Caco-2 (cell line): ENCODE data around the gene COL5A2. TPM values are rescaled to one million over a fixed set of nuclear protein-coding genes. Genes with fewer than 3 reads are reported as not detected.

ENCODE experiments used
- BruUV-seq: library from RNA; stranded (reverse); fragments of 400-500 nt; replicated peaks from 2 replicates; lab custom pipeline; 2021; lab: Mats Ljungman, UMichigan
- CTCF ChIA-PET: fragments of 300-600 bp; sonication (Branson Sonifier 250); formaldehyde crosslinking; loops from one replicate; lab custom pipeline; 2022; ENCODE audit warnings: antibody characterized with exemption; lab: Charles Lee
- POLR2A ChIA-PET: fragments of 300-600 bp; sonication (Branson Sonifier 250); formaldehyde crosslinking; loops from one replicate; lab custom pipeline; 2022; ENCODE audit warnings: antibody characterized with exemption; lab: Charles Lee
- DNase-seq, 2 experiments: peaks; one replicate each; pipeline versions ENCODE4 v3.0.0 to v3.0.0-alpha.2; 2020 to 2022
- H3K27me3 ChIP-seq: replicated peaks from 2 replicates; pipeline ENCODE4 v1.6.0; 2011; ENCODE audit warnings: low read length; ENCODE audit not compliant: control insufficient read depth, insufficient read depth
- H3K36me3 ChIP-seq: 2 replicates; pipeline ENCODE4 v1.5.1; 2011; ENCODE audit warnings: low read length; ENCODE audit not compliant: control insufficient read depth, insufficient read depth
- H3K4me1 ChIP-seq: fragments of 250-450 bp; sonication (Bioruptor Pico); 2 replicates; pipeline ENCODE4 v1.5.1; 2020; ENCODE audit warnings: mild to moderate bottlenecking
- H3K4me3 ChIP-seq: 2 replicates; pipeline ENCODE4 v1.5.1; 2011; ENCODE audit warnings: low read depth, mild to moderate bottlenecking, control low read depth, low read length
- H3K9me3 ChIP-seq: fragments of 250-450 bp; sonication (Bioruptor Pico); 2 replicates; pipeline ENCODE4 v1.5.1; 2020; ENCODE audit warnings: mild to moderate bottlenecking, moderate library complexity
- H3K27ac Mint-ChIP-seq: one replicate; pipeline ENCODE4 v1.8.0; 2022; ENCODE audit warnings: mixed read lengths; ENCODE audit not compliant: unreplicated experiment
- H3K27me3 Mint-ChIP-seq: one replicate; pipeline ENCODE4 v1.8.0; 2022; ENCODE audit warnings: mixed read lengths; ENCODE audit not compliant: insufficient read depth, unreplicated experiment
- H3K36me3 Mint-ChIP-seq: one replicate; pipeline ENCODE4 v1.8.0; 2022; ENCODE audit warnings: mild to moderate bottlenecking, mixed read lengths; ENCODE audit not compliant: insufficient read depth, unreplicated experiment
- H3K4me1 Mint-ChIP-seq: one replicate; pipeline ENCODE4 v1.8.0; 2022; ENCODE audit warnings: low read depth, mixed read lengths; ENCODE audit not compliant: unreplicated experiment
- H3K4me3 Mint-ChIP-seq: one replicate; pipeline ENCODE4 v1.8.0; 2022; ENCODE audit warnings: mild to moderate bottlenecking, moderate library complexity, mixed read lengths; ENCODE audit not compliant: unreplicated experiment
- H3K9me3 Mint-ChIP-seq: one replicate; pipeline ENCODE4 v1.8.0; 2022; ENCODE audit warnings: mixed read lengths; ENCODE audit not compliant: unreplicated experiment
- intact Hi-C: fragments of 100-400 bp; cut with micrococcal nuclease; formaldehyde crosslinking; loops from one replicate; pipeline ENCODE4 v1.10.0; 2022; ENCODE audit not compliant: unreplicated experiment
- total RNA-seq: library from RNA; stranded (reverse); gene quantifications from 2 replicates; pipeline ENCODE4 v1.2.3, GENCODE V29; 2022
- TF ChIP-seq, protein P1 (sequence below), 2 experiments: fragments of 200-600 bp in 1 of 2; IDR thresholded peaks; 1 replicate in 1 of 2; 2 replicates in 1 of 2; pipeline versions ENCODE4 v1.5.1 to v1.8.0; 2011 to 2022; ENCODE audit warnings: antibody characterized with exemption in 1 of 2, control low read depth in 1 of 2, inconsistent platforms in 1 of 2, low read depth in 1 of 2, low read length in 1 of 2, mild to moderate bottlenecking in 1 of 2, moderate library complexity in 1 of 2; ENCODE audit not compliant: insufficient read depth in 1 of 2, severe bottlenecking in 1 of 2, unreplicated experiment in 1 of 2

Gene COL5A2
- total RNA-seq, 1 experiment from 2014 or later, result 244 TPM

DNA sequence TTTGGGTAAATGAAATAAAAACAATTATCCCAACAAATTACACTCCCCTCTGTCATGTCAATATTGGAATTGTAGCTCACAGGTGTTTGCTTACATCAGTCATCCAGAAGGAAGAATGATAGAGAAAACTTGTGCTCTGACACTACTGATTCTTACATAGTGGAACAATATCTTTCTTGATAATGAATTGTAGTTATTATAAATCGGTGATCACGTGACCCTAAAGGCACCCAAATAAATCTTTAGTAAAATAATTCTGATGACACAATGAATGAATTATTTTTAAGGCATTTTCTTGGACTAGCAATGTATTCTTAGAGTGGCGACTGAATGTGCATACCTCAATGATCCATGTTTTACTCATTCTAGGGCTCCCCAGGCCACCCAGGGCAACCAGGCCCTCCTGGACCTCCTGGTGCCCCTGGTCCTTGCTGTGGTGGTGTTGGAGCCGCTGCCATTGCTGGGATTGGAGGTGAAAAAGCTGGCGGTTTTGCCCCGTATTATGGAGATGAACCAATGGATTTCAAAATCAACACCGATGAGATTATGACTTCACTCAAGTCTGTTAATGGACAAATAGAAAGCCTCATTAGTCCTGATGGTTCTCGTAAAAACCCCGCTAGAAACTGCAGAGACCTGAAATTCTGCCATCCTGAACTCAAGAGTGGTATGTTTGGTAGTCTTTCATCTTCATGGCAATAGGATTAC lies 170.9 kb downstream of the COL5A2 start:
- H3K9me3 ChIP-seq, result no peaks in the 10 kb centered on the region
- ChIA-PET CTCF (no interaction called here), POLR2A (no interaction called here)
- TF ChIP-seq, protein P1, sequence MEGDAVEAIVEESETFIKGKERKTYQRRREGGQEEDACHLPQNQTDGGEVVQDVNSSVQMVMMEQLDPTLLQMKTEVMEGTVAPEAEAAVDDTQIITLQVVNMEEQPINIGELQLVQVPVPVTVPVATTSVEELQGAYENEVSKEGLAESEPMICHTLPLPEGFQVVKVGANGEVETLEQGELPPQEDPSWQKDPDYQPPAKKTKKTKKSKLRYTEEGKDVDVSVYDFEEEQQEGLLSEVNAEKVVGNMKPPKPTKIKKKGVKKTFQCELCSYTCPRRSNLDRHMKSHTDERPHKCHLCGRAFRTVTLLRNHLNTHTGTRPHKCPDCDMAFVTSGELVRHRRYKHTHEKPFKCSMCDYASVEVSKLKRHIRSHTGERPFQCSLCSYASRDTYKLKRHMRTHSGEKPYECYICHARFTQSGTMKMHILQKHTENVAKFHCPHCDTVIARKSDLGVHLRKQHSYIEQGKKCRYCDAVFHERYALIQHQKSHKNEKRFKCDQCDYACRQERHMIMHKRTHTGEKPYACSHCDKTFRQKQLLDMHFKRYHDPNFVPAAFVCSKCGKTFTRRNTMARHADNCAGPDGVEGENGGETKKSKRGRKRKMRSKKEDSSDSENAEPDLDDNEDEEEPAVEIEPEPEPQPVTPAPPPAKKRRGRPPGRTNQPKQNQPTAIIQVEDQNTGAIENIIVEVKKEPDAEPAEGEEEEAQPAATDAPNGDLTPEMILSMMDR (IDR thresholded peaks at IDR 0.05; ENCODE audit: insufficient read depth in 1 of 2, low read depth in 1 of 2, low read length in 1 of 2, severe bottlenecking in 1 of 2, unreplicated experiment in 1 of 2), result no peak
- Mint-ChIP-seq H3K27ac (no peak overlapping the region), H3K36me3 (peaks cover 5% of the 10 kb centered on the region), H3K9me3 (no peaks in the 10 kb centered on the region), H3K27me3 (no peaks in the 10 kb centered on the region), H3K4me3 (no peak overlapping the region), H3K4me1 (no peaks in the 10 kb centered on the region)
- BruUV-seq, result no TSS peak
- no peaks in the 10 kb centered on the region for H3K4me1 ChIP-seq
- H3K27me3 ChIP-seq, result no peaks in the 10 kb centered on the region
- no peak overlapping the region for H3K4me3 ChIP-seq
- H3K36me3 ChIP-seq, result no peaks in the 10 kb centered on the region
- intact Hi-C loops, result no loop called here
- DNase-seq, result no peak

DNA sequence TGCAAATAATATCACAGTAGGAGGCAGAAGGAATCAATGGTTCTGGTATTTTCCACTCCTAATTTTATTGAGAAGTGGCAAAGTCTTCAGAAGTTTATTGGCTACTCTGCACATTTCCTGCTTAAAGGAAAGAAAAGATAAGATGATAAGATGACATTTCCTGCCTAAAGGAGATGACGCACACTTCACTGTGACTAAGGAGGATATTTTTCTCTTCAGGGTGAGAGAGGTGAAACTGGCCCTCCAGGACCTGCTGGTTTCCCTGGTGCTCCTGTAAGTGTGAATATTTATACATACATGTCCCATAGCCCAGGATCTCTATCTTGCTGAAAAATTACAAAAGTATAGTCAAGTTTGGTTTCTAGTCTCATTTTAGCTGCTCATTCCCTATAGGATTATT lies 177.5 kb downstream of the COL5A2 start:
- no TSS peak for BruUV-seq
- POLR2A ChIA-PET, result no interaction called here
- Histone ChIP-seq H3K9me3 (no peaks in the 10 kb centered on the region), H3K4me3 (no peak overlapping the region), H3K27me3 (no peaks in the 10 kb centered on the region), H3K36me3 (no peaks in the 10 kb centered on the region; the same call in 1 of the 2 replicates), H3K4me1 (no peaks in the 10 kb centered on the region)
- Mint-ChIP-seq H3K4me3 (no peak overlapping the region), H3K9me3 (no peaks in the 10 kb centered on the region), H3K27me3 (no peaks in the 10 kb centered on the region), H3K36me3 (no peaks in the 10 kb centered on the region), H3K27ac (no peak overlapping the region), H3K4me1 (no peaks in the 10 kb centered on the region)
- TF ChIP-seq, protein P1 (IDR thresholded peaks at IDR 0.05; ENCODE audit: insufficient read depth in 1 of 2, low read depth in 1 of 2, low read length in 1 of 2, severe bottlenecking in 1 of 2, unreplicated experiment in 1 of 2), result no peak
- DNase-seq, result no peak
- intact Hi-C loops, result no loop called here
- CTCF ChIA-PET, result no interaction called here

DNA sequence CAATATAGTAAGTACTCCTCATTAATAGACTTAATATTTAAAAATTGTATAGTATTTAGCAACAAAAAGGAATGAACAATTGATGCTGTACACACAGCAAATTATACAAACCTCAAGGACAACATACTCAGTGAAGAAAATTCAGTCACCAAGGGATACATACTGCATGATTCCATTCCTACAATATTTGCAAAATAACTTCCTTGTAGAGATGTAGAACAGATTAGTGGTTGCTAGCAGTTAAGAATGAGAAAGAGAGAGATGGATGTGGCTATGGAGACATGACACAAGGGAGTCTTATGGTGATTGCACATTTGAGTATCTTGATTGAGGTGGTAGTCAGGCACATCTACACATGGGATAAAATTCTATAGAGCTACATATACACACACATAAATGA lies 179.3 kb downstream of the COL5A2 start:
- H3K4me3 Mint-ChIP-seq, result no peak overlapping the region
- Histone ChIP-seq H3K36me3 (no peaks in the 10 kb centered on the region; the same call in 1 of the 2 replicates), H3K4me3 (no peak overlapping the region), H3K27me3 (no peaks in the 10 kb centered on the region), H3K9me3 (no peaks in the 10 kb centered on the region), H3K4me1 (no peaks in the 10 kb centered on the region)
- no peak overlapping the region for H3K27ac Mint-ChIP-seq
- CTCF ChIA-PET, result no interaction called here
- POLR2A ChIA-PET, result no interaction called here
- intact Hi-C loops, result no loop called here
- no peaks in the 10 kb centered on the region for H3K4me1 Mint-ChIP-seq
- TF ChIP-seq, protein P1 (IDR thresholded peaks at IDR 0.05; ENCODE audit: insufficient read depth in 1 of 2, low read depth in 1 of 2, low read length in 1 of 2, severe bottlenecking in 1 of 2, unreplicated experiment in 1 of 2), result no peak
- no peaks in the 10 kb centered on the region for H3K27me3 Mint-ChIP-seq
- H3K36me3 Mint-ChIP-seq, result no peaks in the 10 kb centered on the region
- no peak for DNase-seq
- no peaks in the 10 kb centered on the region for H3K9me3 Mint-ChIP-seq
- no TSS peak for BruUV-seq
